Right lobe of liver (tissue), 6 donors: ENCODE results near the gene C6orf132. TPM values are rescaled to one million over a fixed set of nuclear protein-coding genes. Genes with fewer than 3 reads are reported as not detected.

Experiments
- ATAC-seq, 4 donors: fragments of 200-7000 bp; cut with Tn5 transposase; one replicate each; pipeline ENCODE4 v1.9.1; 2020; ENCODE audit warnings: mild to moderate bottlenecking in 4 of 4, moderate library complexity in 4 of 4
- DNase-seq, 3 donors: peaks; one replicate each; pipeline ENCODE4 v3.0.0-alpha.2; 2020
- H3K27ac ChIP-seq, 3 donors: fragments of 200-600 bp; one replicate each; pipeline ENCODE4 v1.8.0; 2022
- H3K27me3 ChIP-seq, 2 donors: fragments of 200-600 bp; one replicate each; pipeline ENCODE4 v1.8.0; 2022
- H3K36me3 ChIP-seq, 4 donors: fragments of 200-600 bp; sonication (generic) in 1 of 4; one replicate each; pipeline versions ENCODE4 v1.5.1 to v1.8.0; 2017 to 2022; ENCODE audit warnings: control low read depth in 1 of 4
- H3K4me1 ChIP-seq, 4 donors: fragments of 200-600 bp; sonication (generic) in 1 of 4; one replicate each; pipeline versions ENCODE4 v1.5.1 to v1.8.0; 2017 to 2022; ENCODE audit warnings: control low read depth in 1 of 4
- H3K4me3 ChIP-seq, 3 donors: fragments of 200-600 bp; one replicate each; pipeline ENCODE4 v1.8.0; 2022
- H3K9me3 ChIP-seq, 4 donors: fragments of 200-600 bp; sonication (generic) in 1 of 4; one replicate each; pipeline versions ENCODE4 v1.5.1 to v1.8.0; 2017 to 2022; ENCODE audit warnings: control low read depth in 1 of 4
- CTCF ChIP-seq, 4 donors: fragments of 200-600 bp in 3 of 4; fragments of 450-650 bp in 1 of 4; IDR thresholded peaks; one replicate each; pipeline versions ENCODE4 v1.5.1 to v1.8.0; 2016 to 2022; ENCODE audit warnings: antibody characterized with exemption in 4 of 4, mild to moderate bottlenecking in 2 of 4
- POLR2A ChIP-seq: fragments of 450-650 bp; IDR thresholded peaks from one replicate; pipeline ENCODE4 v1.6.1; 2017; ENCODE audit warnings: antibody characterized with exemption, mild to moderate bottlenecking
- WGBS: methylation state at CpG from one replicate; pipeline ENCODE4 v1.1.6; 2018; ENCODE audit warnings: low coverage, low lambda C conversion rate; ENCODE audit not compliant: insufficient coverage; ENCODE audit errors: missing lambda C conversion rate; 5-methylcytosine and 5-hydroxymethylcytosine counted together
- intact Hi-C, 2 donors: fragments of 100-400 bp; cut with DNase I; formaldehyde crosslinking; loops; one replicate each; pipeline versions ENCODE4 v1.11.2 to v1.14.1; 2022
- total RNA-seq, 6 experiments: library from RNA; depleted of rRNA in 2 of 6; stranded (reverse); fragments of >200 nt in 2 of 6; fragmentation: NEBNext Ultra II Directional in 3 of 6; extraction: Animal tissue kit (Norgen Biotek cat#: 25700) in 3 of 6; gene quantifications; one replicate each; pipeline versions ENCODE4 v1.1.0 to v1.2.4, GENCODE V29; 2016 to 2023
- donor health status: DM: no; HTN: yes; CAD: no.
- donor health status: DM: no; HTN: no; CAD: no.
- donor health status: DM: no; HTN: no; CAD: no.
- donor health status: DM: no; HTN: yes; CAD: no.
- donor health status: DM: no; HTN: yes; CAD: no.

Gene C6orf132
- total RNA-seq, 6 experiments from 2014 or later = 0.07 to 0.74 (median 0.34) TPM

DNA sequence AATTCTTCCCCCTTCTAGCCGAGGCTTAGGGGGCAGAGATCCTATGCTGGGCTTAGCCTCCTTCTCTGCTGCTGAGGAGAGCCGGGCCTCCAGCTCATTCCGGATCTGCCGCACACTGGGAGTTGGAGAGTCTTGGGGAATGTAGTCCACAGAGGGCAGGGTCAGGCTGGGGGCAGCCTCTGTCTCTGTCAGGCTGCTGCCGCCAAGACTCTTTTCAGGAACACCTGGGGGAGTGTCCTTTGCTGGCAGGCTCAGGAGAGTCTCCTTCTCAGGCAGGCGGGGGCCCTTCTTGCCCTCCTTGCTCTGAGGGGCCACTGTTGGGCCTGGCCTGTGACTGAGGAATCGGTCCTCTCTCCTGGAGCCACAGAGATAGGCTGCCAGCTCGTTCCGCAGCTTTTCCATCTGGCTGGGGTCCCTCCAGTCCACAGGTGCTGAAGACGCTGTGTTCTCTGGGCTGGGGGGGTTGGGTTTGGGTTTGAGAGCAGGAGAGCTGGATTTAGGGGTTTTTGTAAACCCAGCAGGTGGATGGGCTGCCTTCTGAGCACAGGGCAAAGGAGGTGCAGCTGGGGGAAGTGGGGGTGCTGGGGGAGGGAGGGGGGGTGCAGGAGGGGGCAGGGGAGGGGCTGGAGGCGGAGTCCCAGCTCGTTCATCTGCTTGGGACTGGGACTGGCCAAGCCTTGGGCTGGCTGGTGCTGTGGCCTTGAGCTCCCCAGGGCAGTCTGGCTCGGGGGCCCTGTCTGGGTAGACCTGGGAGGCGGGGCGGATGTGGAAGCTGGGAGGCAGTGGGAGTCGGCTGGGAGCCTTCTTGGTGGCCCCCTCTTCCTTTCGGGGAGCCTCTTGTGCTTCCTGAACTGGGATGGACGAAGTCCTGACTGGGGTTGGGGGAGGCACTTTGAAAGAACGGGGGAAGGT, 36.1 kb downstream of the C6orf132 start:
- intact Hi-C loops = no loop called here
- ATAC-seq (no peak), DNase-seq (no peak)
- H3K4me3 ChIP-seq = no peak overlapping the region
- no peak for TF ChIP-seq CTCF (IDR thresholded peaks at IDR 0.05)
- no peak for TF ChIP-seq POLR2A
- H3K4me1 ChIP-seq = no peaks in the 10 kb centered on the region
- H3K27ac ChIP-seq = no peak overlapping the region
- H3K9me3 ChIP-seq = no peaks in the 10 kb centered on the region
- whole genome bisulfite sequencing = 80% methylated on average over 1 of the region's 19 CpGs
- H3K27me3 ChIP-seq = no peaks in the 10 kb centered on the region
- H3K36me3 ChIP-seq = no peaks in the 10 kb centered on the region

DNA sequence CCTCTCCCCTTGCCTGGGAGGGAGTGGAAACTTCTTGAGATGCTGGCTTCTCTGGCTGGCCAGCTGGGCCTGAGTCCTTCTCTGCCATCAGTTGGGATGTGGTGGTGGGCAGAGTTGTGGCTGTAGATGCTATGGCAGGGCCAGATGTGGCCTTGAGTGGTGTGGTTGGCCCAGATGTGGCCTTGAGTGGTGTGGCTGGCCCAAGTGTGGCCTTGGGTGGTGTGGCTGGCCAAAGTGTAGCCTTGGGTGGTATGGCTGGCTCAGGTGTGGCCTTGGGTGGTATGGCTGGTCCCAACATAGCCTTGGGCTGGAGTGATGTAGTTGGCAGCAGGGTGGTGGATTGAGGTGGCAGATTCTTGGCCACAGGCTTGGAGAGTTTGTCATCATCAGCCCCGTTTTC, 36.7 kb downstream of the C6orf132 start:
- TF ChIP-seq POLR2A = no peak
- TF ChIP-seq CTCF (IDR thresholded peaks at IDR 0.05) = no peak
- intact Hi-C loops = no loop called here
- Histone ChIP-seq H3K4me1 (no peaks in the 10 kb centered on the region), H3K36me3 (no peaks in the 10 kb centered on the region), H3K27ac (no peak overlapping the region), H3K4me3 (no peak overlapping the region), H3K9me3 (no peaks in the 10 kb centered on the region), H3K27me3 (no peaks in the 10 kb centered on the region)
- no CpG with 5 or more reads among the region's 1 CpG for WGBS
- ATAC-seq (no peak), DNase-seq (no peak)

- no peaks in the 10 kb centered on the region for H3K9me3 ChIP-seq
- H3K27ac ChIP-seq = no peak overlapping the region
- intact Hi-C loops = no loop called here
- no peaks in the 10 kb centered on the region for H3K36me3 ChIP-seq
- ATAC-seq (no peak), DNase-seq (no peak)
- H3K4me1 ChIP-seq = no peaks in the 10 kb centered on the region
- no peaks in the 10 kb centered on the region for H3K27me3 ChIP-seq
- no peak overlapping the region for H3K4me3 ChIP-seq
- TF ChIP-seq POLR2A (no peak), CTCF (IDR thresholded peaks at IDR 0.05) (no peak)
- WGBS = 67% methylated on average over 1 of the region's 17 CpGs
Observed at GRCh38 chr6:42105156-42105648, 37.2 kb downstream of the C6orf132 start.

DNA sequence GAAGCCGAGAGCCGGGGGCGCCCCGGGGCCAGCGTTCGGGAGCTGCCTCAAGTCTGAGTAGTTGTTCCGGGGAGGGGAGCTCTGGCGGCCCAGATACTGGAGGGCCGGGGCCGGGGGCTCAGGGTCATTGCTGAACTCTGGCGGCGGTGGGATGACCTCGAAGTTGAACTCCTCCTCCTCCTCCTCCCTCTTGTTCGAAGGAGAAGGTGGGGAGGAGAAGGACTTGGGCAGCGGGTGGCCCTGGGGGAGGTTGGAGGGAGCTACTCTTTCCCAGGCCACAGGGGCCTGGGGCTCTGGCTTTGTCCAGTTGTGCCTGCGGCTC, 37.7 kb downstream of the C6orf132 start:
- 14% methylated on average over 6 of the region's 16 CpGs for WGBS
- Histone ChIP-seq H3K9me3 (no peaks in the 10 kb centered on the region), H3K27ac (no peak overlapping the region), H3K4me3 (peak overlapping the region; percentile 37 to 49 (median 41)), H3K27me3 (no peaks in the 10 kb centered on the region), H3K4me1 (no peaks in the 10 kb centered on the region), H3K36me3 (no peaks in the 10 kb centered on the region)
- intact Hi-C loops = no loop called here
- DNase-seq = no peak
- no peak for ATAC-seq
- TF ChIP-seq POLR2A (no peak), CTCF (IDR thresholded peaks at IDR 0.05) (no peak)
